OCI-LY7 (cell line): ENCODE measurements around the gene TOP2B. TPM values are rescaled to one million over a fixed set of nuclear protein-coding genes. Genes with fewer than 3 reads are reported as not detected.

ENCODE experiments used
- BruUV-seq: library from RNA; stranded (reverse); fragments of 400-500 nt; replicated peaks from 2 replicates; lab custom pipeline; 2021; lab: Mats Ljungman, UMichigan
- CTCF ChIA-PET: fragments of 300-600 bp; sonication (Branson Sonifier 250); formaldehyde crosslinking; loops from one replicate; lab custom pipeline; 2022; ENCODE audit warnings: antibody characterized with exemption; ENCODE audit not compliant: unreplicated experiment; lab: Charles Lee
- POLR2A ChIA-PET: fragments of 300-600 bp; sonication (Branson Sonifier 250); formaldehyde crosslinking; loops from one replicate; lab custom pipeline; 2022; ENCODE audit warnings: antibody characterized with exemption; lab: Charles Lee
- DNase-seq: peaks from one replicate; pipeline ENCODE4 v3.0.0-alpha.2; 2015; ENCODE audit warnings: low spot score
- H2AFZ ChIP-seq: fragments of 200-600 bp; sonication (generic), shearing (Covaris generic); 2 replicates; pipeline ENCODE4 v1.6.1; 2014; ENCODE audit warnings: mild to moderate bottlenecking, antibody characterized with exemption, low read length, moderate library complexity
- H3K27ac ChIP-seq: fragments of 200-600 bp; sonication (generic); 2 replicates; pipeline ENCODE4 v1.5.1; 2014; ENCODE audit warnings: mixed run types, low read depth, mild to moderate bottlenecking, moderate library complexity, low read length, inconsistent platforms; ENCODE audit not compliant: poor library complexity, severe bottlenecking
- H3K36me3 ChIP-seq: fragments of 200-600 bp; sonication (generic); 2 replicates; pipeline ENCODE4 v1.6.1; 2014; ENCODE audit warnings: mild to moderate bottlenecking, antibody characterized with exemption, low read length, moderate library complexity, mixed read lengths; ENCODE audit not compliant: insufficient read depth
- H3K4me1 ChIP-seq: fragments of 200-600 bp; sonication (generic); 2 replicates; pipeline ENCODE4 v1.5.1; 2014; ENCODE audit warnings: mild to moderate bottlenecking, low read length; ENCODE audit not compliant: insufficient read depth, poor library complexity, severe bottlenecking
- H3K4me2 ChIP-seq: fragments of 200-600 bp; sonication (generic); 2 replicates; pipeline ENCODE4 v1.6.1; 2014; ENCODE audit warnings: mild to moderate bottlenecking, low read length
- H3K4me3 ChIP-seq: fragments of 200-600 bp; sonication (generic); 2 replicates; pipeline ENCODE4 v1.5.1; 2014; ENCODE audit warnings: mild to moderate bottlenecking, low read depth, low read length; ENCODE audit not compliant: poor library complexity, severe bottlenecking
- H3K79me2 ChIP-seq: fragments of 200-600 bp; sonication (generic); 2 replicates; pipeline ENCODE4 v1.6.1; 2016; ENCODE audit warnings: low read depth, mild to moderate bottlenecking, low read length, moderate library complexity, mixed read lengths; ENCODE audit not compliant: insufficient read depth
- H3K9me2 ChIP-seq: fragments of 200-600 bp; sonication (generic); 2 replicates; pipeline ENCODE4 v1.6.1; 2016; ENCODE audit warnings: mild to moderate bottlenecking, low read length, mixed read lengths; ENCODE audit not compliant: insufficient read depth
- H3K9me3 ChIP-seq: fragments of 200-600 bp; sonication (generic); 2 replicates; pipeline ENCODE4 v1.6.1; 2014; ENCODE audit warnings: mild to moderate bottlenecking, mixed run types, low read length, mixed read lengths
- H4K20me1 ChIP-seq: fragments of 200-600 bp; sonication (generic); 2 replicates; pipeline ENCODE4 v1.6.1; 2014; ENCODE audit warnings: mild to moderate bottlenecking, antibody characterized with exemption, low read length, moderate library complexity, mixed read lengths; ENCODE audit not compliant: insufficient read depth
- EZH2phosphoT487 ChIP-seq: fragments of 200-600 bp; sonication (generic); IDR thresholded peaks from 2 replicates; pipeline ENCODE4 v1.6.1; 2018; ENCODE audit warnings: low read depth, borderline replicate concordance, mild to moderate bottlenecking, mixed run types, antibody characterized with exemption, low read length, moderate library complexity, mixed read lengths
- intact Hi-C: fragments of 100-400 bp; cut with micrococcal nuclease; formaldehyde crosslinking; loops from one replicate; pipeline ENCODE4 v1.10.0; 2022; ENCODE audit not compliant: unreplicated experiment
- total RNA-seq, 2 experiments: library from RNA; depleted of rRNA in 1 of 2; stranded (reverse); fragments of >200 nt in 1 of 2; shearing (Covaris generic) in 1 of 2; gene quantifications; 2 replicates each; pipeline ENCODE4 v1.2.3, GENCODE V29; 2014 to 2022
- TF ChIP-seq, protein P1 (sequence below): fragments of 200-600 bp; sonication (generic); conservative IDR thresholded peaks from 2 replicates; pipeline ENCODE4 v1.5.1; 2014; ENCODE audit warnings: mild to moderate bottlenecking, antibody characterized with exemption, low read length, moderate library complexity, mixed read lengths

TOP2B gene
- total RNA-seq, 2 experiments from 2014 or later: 162 to 264 TPM

DNA sequence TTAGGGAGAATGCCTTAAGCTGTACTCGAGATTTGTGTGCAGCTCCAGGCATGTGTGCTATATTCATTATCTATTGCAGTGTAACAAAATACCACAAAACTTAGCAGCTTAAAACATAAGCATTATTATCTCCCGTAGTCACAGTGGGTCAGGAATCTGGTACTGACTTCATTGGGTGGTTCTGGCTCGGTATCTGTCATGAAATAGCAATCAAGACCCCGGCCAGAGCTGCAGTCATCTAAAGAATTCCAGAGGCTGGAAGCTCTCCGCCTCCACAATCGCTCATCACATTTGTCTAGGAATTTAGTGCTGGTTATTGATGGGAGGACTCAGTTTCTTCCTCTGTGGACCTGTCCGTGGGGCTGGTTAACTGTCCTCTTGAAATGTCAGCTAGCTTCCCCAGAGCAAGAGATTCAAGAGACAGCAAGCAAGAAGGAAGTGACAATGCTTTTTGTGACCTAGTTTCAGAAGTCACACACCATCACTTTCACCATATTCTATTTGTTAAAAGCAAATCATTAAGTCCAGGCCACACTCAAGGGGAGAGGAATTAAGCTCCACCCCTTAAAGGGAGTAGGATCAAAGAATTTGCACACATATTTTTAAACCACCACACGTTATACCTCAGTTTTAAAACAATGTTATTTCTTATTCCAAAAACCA lies 76.1 kb downstream of the TOP2B start:
- Histone ChIP-seq H4K20me1 (peaks cover 2% of the 10 kb centered on the region; the same call in 1 of the 2 replicates), H3K4me2 (no peak overlapping the region), H2AFZ (no peak overlapping the region), H3K27ac (no peak overlapping the region), H3K4me1 (no peaks in the 10 kb centered on the region), H3K9me3 (no peaks in the 10 kb centered on the region), H3K9me2 (no peaks in the 10 kb centered on the region), H3K79me2 (no peaks in the 10 kb centered on the region), H3K4me3 (no peak overlapping the region), H3K36me3 (no peaks in the 10 kb centered on the region)
- TF ChIP-seq EZH2phosphoT487: no peak
- TF ChIP-seq, protein P1, sequence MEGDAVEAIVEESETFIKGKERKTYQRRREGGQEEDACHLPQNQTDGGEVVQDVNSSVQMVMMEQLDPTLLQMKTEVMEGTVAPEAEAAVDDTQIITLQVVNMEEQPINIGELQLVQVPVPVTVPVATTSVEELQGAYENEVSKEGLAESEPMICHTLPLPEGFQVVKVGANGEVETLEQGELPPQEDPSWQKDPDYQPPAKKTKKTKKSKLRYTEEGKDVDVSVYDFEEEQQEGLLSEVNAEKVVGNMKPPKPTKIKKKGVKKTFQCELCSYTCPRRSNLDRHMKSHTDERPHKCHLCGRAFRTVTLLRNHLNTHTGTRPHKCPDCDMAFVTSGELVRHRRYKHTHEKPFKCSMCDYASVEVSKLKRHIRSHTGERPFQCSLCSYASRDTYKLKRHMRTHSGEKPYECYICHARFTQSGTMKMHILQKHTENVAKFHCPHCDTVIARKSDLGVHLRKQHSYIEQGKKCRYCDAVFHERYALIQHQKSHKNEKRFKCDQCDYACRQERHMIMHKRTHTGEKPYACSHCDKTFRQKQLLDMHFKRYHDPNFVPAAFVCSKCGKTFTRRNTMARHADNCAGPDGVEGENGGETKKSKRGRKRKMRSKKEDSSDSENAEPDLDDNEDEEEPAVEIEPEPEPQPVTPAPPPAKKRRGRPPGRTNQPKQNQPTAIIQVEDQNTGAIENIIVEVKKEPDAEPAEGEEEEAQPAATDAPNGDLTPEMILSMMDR: no peak
- no TSS peak for BruUV-seq
- ChIA-PET POLR2A (no interaction called here), CTCF (no interaction called here)
- intact Hi-C loops: no loop called here
- no peak for DNase-seq

- no peaks in the 10 kb centered on the region for H3K36me3 ChIP-seq
- ChIA-PET CTCF (no interaction called here), POLR2A (no interaction called here)
- H2AFZ ChIP-seq: no peak overlapping the region
- no peaks in the 10 kb centered on the region for H3K9me2 ChIP-seq
- no peaks in the 10 kb centered on the region for H3K79me2 ChIP-seq
- no peak for TF ChIP-seq EZH2phosphoT487
- TF ChIP-seq, protein P1: no peak
- H4K20me1 ChIP-seq: no peaks in the 10 kb centered on the region
- no peak overlapping the region for H3K4me2 ChIP-seq
- BruUV-seq: no TSS peak
- H3K4me3 ChIP-seq: no peak overlapping the region
- intact Hi-C loops: no loop called here
- H3K27ac ChIP-seq: no peak overlapping the region
- no peaks in the 10 kb centered on the region for H3K9me3 ChIP-seq
- no peaks in the 10 kb centered on the region for H3K4me1 ChIP-seq
- no peak for DNase-seq
Measured at GRCh38 chr3:25587975-25588374, 76.7 kb downstream of the TOP2B start.

DNA sequence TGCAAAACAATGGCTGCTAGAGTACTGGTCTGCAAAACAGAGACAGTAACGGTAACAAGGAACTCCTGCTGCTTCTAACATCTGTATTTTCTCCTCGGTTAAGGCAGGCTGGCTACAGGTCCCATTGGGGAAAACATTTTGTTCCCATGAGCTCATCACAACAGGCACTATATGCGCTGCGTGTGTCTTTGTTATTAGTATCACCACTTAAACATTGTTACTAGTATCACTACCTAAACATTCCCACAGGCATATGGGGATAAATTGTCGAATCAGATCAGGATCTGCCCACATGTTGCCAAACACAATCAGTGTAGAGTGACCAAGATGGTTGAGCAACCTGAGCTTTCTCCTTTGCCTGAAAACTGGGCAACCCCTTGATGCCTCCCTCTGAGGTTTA lies 77.2 kb downstream of the TOP2B start:
- H3K4me1 ChIP-seq: no peaks in the 10 kb centered on the region
- H3K79me2 ChIP-seq: no peaks in the 10 kb centered on the region
- POLR2A ChIA-PET: interaction anchor here (0.6 kb wide), 1 partner anchor 59 kb away, joined by 4 read pairs; no protein-coding TSS in a partner anchor
- no peaks in the 10 kb centered on the region for H3K9me3 ChIP-seq
- H3K36me3 ChIP-seq: no peaks in the 10 kb centered on the region
- no peaks in the 10 kb centered on the region for H3K9me2 ChIP-seq
- no peak overlapping the region for H3K4me3 ChIP-seq
- no peak for DNase-seq
- no peak overlapping the region for H2AFZ ChIP-seq
- no peaks in the 10 kb centered on the region for H4K20me1 ChIP-seq
- no TSS peak for BruUV-seq
- TF ChIP-seq, protein P1: no peak
- TF ChIP-seq EZH2phosphoT487: no peak
- no peak overlapping the region for H3K4me2 ChIP-seq
- intact Hi-C loops: no loop called here
- H3K27ac ChIP-seq: no peak overlapping the region
- CTCF ChIA-PET: no interaction called here
